Astrocyte (in vitro differentiated cells and primary cell): ENCODE measurements around the gene GIPC1. TPM values are rescaled to one million over a fixed set of nuclear protein-coding genes. Genes with fewer than 3 reads are reported as not detected.

Source experiments
- DNase-seq: peaks from one replicate; pipeline ENCODE4 v3.0.0-alpha.2; 2010; ENCODE audit warnings: low read depth
- FAIRE-seq: peaks from 2 replicates; lab custom pipeline; 2011; peaks lifted over from hg19 to GRCh38; lab: Jason Lieb, UNC
- H2AFZ ChIP-seq: 2 replicates; pipeline ENCODE4 v1.6.0; 2012; ENCODE audit warnings: low read depth, low read length, inconsistent platforms
- H3K27ac ChIP-seq: 2 replicates; pipeline ENCODE4 v1.5.1; 2011; ENCODE audit warnings: low read depth, low read length, inconsistent platforms
- H3K27me3 ChIP-seq: 2 replicates; pipeline ENCODE4 v1.6.0; 2011; ENCODE audit warnings: low read length, inconsistent platforms; ENCODE audit not compliant: insufficient read depth
- H3K36me3 ChIP-seq: 2 replicates; pipeline ENCODE4 v1.5.1; 2011; ENCODE audit warnings: low read length, inconsistent platforms; ENCODE audit not compliant: insufficient read depth
- H3K4me1 ChIP-seq: 2 replicates; pipeline ENCODE4 v1.5.1; 2011; ENCODE audit warnings: low read length, inconsistent platforms; ENCODE audit not compliant: insufficient read depth
- H3K4me2 ChIP-seq: 2 replicates; pipeline ENCODE4 v1.6.0; 2012; ENCODE audit warnings: low read length, inconsistent platforms
- H3K4me3 ChIP-seq: 2 replicates; pipeline ENCODE4 v1.5.1; 2011; ENCODE audit warnings: low read depth, mild to moderate bottlenecking, low read length, inconsistent platforms; ENCODE audit not compliant: insufficient read depth
- H3K79me2 ChIP-seq: 2 replicates; pipeline ENCODE4 v1.6.0; 2012; ENCODE audit warnings: mild to moderate bottlenecking, low read length, inconsistent platforms; ENCODE audit not compliant: insufficient read depth
- H3K9ac ChIP-seq: 2 replicates; pipeline ENCODE4 v1.6.0; 2012; ENCODE audit warnings: mild to moderate bottlenecking, low read length, inconsistent platforms
- H3K9me3 ChIP-seq: 2 replicates; pipeline ENCODE4 v1.5.1; 2012; ENCODE audit warnings: low read depth, mild to moderate bottlenecking, low read length, inconsistent platforms; ENCODE audit not compliant: insufficient read depth
- H4K20me1 ChIP-seq: 2 replicates; pipeline ENCODE4 v1.6.0; 2012; ENCODE audit warnings: low read length, inconsistent platforms; ENCODE audit not compliant: insufficient read depth
- H3K27ac Mint-ChIP-seq: one replicate; pipeline ENCODE4 v1.8.0; 2021; ENCODE audit warnings: mild to moderate bottlenecking, mixed read lengths; ENCODE audit not compliant: unreplicated experiment
- H3K27me3 Mint-ChIP-seq: one replicate; pipeline ENCODE4 v1.8.0; 2021; ENCODE audit warnings: low read depth, mixed read lengths; ENCODE audit not compliant: unreplicated experiment
- H3K36me3 Mint-ChIP-seq: one replicate; pipeline ENCODE4 v1.8.0; 2021; ENCODE audit warnings: low read depth, mixed read lengths; ENCODE audit not compliant: unreplicated experiment
- H3K4me1 Mint-ChIP-seq: one replicate; pipeline ENCODE4 v1.8.0; 2021; ENCODE audit warnings: low read depth, mixed read lengths; ENCODE audit not compliant: unreplicated experiment
- H3K4me3 Mint-ChIP-seq: one replicate; pipeline ENCODE4 v1.8.0; 2021; ENCODE audit warnings: mild to moderate bottlenecking, moderate library complexity, mixed read lengths; ENCODE audit not compliant: unreplicated experiment
- H3K9me3 Mint-ChIP-seq: one replicate; pipeline ENCODE4 v1.8.0; 2021; ENCODE audit warnings: mild to moderate bottlenecking, mixed read lengths; ENCODE audit not compliant: unreplicated experiment
- EZH2 ChIP-seq: IDR thresholded peaks from 2 replicates; pipeline ENCODE4 v1.6.1; 2012; ENCODE audit warnings: mild to moderate bottlenecking, low read length, inconsistent platforms; ENCODE audit not compliant: insufficient read depth
- total RNA-seq: library from RNA; stranded (reverse); gene quantifications from 2 replicates; pipeline ENCODE4 v1.2.1, GENCODE V29; 2021
- TF ChIP-seq, protein P1 (sequence below): IDR thresholded peaks from 2 replicates; pipeline ENCODE4 v1.5.1; 2011; ENCODE audit warnings: low read depth, mild to moderate bottlenecking, inconsistent platforms, low read length, moderate library complexity; ENCODE audit not compliant: insufficient read depth

The GIPC1 gene
- total RNA-seq, 1 donor from 2014 or later, result 169 TPM

GRCh38 chr19:14473978-14474578, 21.8 kb downstream of the GIPC1 start:
- Mint-ChIP-seq H3K4me1 (peaks cover 10% of the 10 kb centered on the region), H3K36me3 (peaks cover 2% of the 10 kb centered on the region), H3K27me3 (no peaks in the 10 kb centered on the region), H3K27ac (peak overlapping the region; percentile 18), H3K9me3 (no peaks in the 10 kb centered on the region), H3K4me3 (no peak overlapping the region)
- Histone ChIP-seq H3K4me1 (peaks cover 12% of the 10 kb centered on the region), H4K20me1 (peaks cover 38% of the 10 kb centered on the region), H2AFZ (no peak overlapping the region), H3K27ac (no peak overlapping the region), H3K9ac (no peak overlapping the region), H3K27me3 (peaks cover 11% of the 10 kb centered on the region), H3K79me2 (no peaks in the 10 kb centered on the region), H3K9me3 (no peaks in the 10 kb centered on the region), H3K36me3 (peaks cover 5% of the 10 kb centered on the region), H3K4me3 (no peak overlapping the region), H3K4me2 (peak overlapping the region; percentile 60)
- TF ChIP-seq EZH2, result no peak
- TF ChIP-seq, protein P1, sequence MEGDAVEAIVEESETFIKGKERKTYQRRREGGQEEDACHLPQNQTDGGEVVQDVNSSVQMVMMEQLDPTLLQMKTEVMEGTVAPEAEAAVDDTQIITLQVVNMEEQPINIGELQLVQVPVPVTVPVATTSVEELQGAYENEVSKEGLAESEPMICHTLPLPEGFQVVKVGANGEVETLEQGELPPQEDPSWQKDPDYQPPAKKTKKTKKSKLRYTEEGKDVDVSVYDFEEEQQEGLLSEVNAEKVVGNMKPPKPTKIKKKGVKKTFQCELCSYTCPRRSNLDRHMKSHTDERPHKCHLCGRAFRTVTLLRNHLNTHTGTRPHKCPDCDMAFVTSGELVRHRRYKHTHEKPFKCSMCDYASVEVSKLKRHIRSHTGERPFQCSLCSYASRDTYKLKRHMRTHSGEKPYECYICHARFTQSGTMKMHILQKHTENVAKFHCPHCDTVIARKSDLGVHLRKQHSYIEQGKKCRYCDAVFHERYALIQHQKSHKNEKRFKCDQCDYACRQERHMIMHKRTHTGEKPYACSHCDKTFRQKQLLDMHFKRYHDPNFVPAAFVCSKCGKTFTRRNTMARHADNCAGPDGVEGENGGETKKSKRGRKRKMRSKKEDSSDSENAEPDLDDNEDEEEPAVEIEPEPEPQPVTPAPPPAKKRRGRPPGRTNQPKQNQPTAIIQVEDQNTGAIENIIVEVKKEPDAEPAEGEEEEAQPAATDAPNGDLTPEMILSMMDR, result no peak
- no peak for DNase-seq
- FAIRE-seq, result no peak

DNA sequence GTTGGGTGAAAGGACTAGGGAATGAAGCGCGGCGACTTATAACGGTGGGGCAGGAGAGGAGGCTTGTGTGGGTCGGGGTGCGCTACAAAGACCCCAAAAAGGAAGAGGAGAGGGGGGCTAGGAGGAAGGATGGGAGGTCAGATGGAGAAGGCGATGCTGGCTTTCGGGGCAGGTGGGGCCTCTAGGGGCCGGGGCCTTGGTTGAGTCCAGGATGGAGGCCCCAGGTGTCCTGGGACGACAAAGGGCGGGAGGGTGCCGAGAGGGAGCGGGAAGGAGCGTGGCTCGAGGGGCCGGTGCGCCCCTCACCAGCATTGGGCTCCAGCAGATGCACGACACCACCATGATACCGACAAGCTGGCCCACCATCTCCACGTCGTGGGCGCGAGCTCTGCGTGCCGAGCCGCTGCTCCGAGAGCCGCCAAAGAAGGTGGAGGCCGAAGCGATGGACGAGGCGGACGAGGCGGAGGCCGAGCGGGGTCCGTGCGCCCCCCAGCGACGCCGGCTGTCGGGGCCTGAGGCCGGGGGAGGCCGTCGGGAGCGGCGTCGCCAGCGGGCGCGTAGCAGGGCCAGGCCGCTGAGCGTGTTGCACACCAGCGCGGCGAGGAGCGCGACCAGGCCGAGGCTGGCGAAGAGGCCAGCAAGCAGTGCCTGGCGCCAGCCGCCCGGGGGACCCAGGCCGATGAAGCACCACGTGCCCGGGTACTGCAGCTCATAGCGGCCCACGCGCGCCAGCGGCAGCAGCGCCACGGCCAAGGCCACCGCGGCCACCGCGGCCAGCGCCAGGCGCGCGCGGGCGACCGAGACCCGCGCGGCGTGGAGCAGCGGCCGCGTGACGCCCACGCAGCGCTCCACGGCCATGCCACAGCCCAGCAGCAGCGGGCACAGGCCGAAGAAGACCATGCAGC, 22.6 kb downstream of the GIPC1 start:
- H3K36me3 ChIP-seq, result no peaks in the 10 kb centered on the region
- H3K4me1 ChIP-seq, result peaks cover 12% of the 10 kb centered on the region
- H3K27ac Mint-ChIP-seq, result no peak overlapping the region
- H3K27ac ChIP-seq, result no peak overlapping the region
- peaks cover 38% of the 10 kb centered on the region for H4K20me1 ChIP-seq
- H3K27me3 Mint-ChIP-seq, result no peaks in the 10 kb centered on the region
- no peaks in the 10 kb centered on the region for H3K9me3 ChIP-seq
- H3K4me3 ChIP-seq, result no peak overlapping the region
- H2AFZ ChIP-seq, result no peak overlapping the region
- H3K4me1 Mint-ChIP-seq, result peaks cover 10% of the 10 kb centered on the region
- peaks cover 2% of the 10 kb centered on the region for H3K36me3 Mint-ChIP-seq
- H3K27me3 ChIP-seq, result peaks cover 11% of the 10 kb centered on the region
- no peak overlapping the region for H3K4me3 Mint-ChIP-seq
- no peaks in the 10 kb centered on the region for H3K9me3 Mint-ChIP-seq
- no peaks in the 10 kb centered on the region for H3K79me2 ChIP-seq
- TF ChIP-seq EZH2, result no peak
- TF ChIP-seq, protein P1, result no peak
- DNase-seq, result no peak
- H3K4me2 ChIP-seq, result peak overlapping the region; percentile 60
- H3K9ac ChIP-seq, result no peak overlapping the region
- FAIRE-seq, result no peak
